Hepatocyte (in vitro differentiated cells): ENCODE measurements around the gene ADAMTS2. TPM values are rescaled to one million over a fixed set of nuclear protein-coding genes. Genes with fewer than 3 reads are reported as not detected.

ENCODE experiments used
- DNase-seq: peaks from one replicate; pipeline ENCODE4 v3.0.0-alpha.2; 2016; ENCODE audit warnings: low spot score
- H2AFZ ChIP-seq: fragments of 200-600 bp; sonication (generic); 2 replicates; pipeline ENCODE4 v1.6.0; 2016; ENCODE audit warnings: antibody characterized with exemption, mild to moderate bottlenecking
- H3K27ac ChIP-seq: fragments of 200-600 bp; sonication (generic); 2 replicates; pipeline ENCODE4 v1.5.1; 2016; ENCODE audit warnings: mild to moderate bottlenecking
- H3K27me3 ChIP-seq: fragments of 200-600 bp; sonication (generic); 2 replicates; pipeline ENCODE4 v1.6.1; 2016
- H3K36me3 ChIP-seq: fragments of 200-600 bp; sonication (generic); replicated peaks from 2 replicates; pipeline ENCODE4 v1.5.1; 2016; ENCODE audit warnings: low read depth; ENCODE audit not compliant: insufficient read depth
- H3K4me1 ChIP-seq: fragments of 200-600 bp; sonication (generic); 2 replicates; pipeline ENCODE4 v1.5.1; 2016; ENCODE audit warnings: mild to moderate bottlenecking, moderate library complexity; ENCODE audit not compliant: insufficient read depth
- H3K4me2 ChIP-seq: fragments of 200-600 bp; sonication (generic); 2 replicates; pipeline ENCODE4 v1.6.0; 2016
- H3K4me3 ChIP-seq: fragments of 200-600 bp; sonication (generic); 2 replicates; pipeline ENCODE4 v1.5.1; 2016; ENCODE audit warnings: mild to moderate bottlenecking
- H3K79me2 ChIP-seq: fragments of 200-600 bp; sonication (generic); 2 replicates; pipeline ENCODE4 v1.6.0; 2017; ENCODE audit warnings: mild to moderate bottlenecking
- H3K9me2 ChIP-seq: fragments of 200-600 bp; sonication (generic); replicated peaks from 2 replicates; pipeline ENCODE4 v1.6.0; 2017; ENCODE audit warnings: mild to moderate bottlenecking; ENCODE audit not compliant: insufficient read depth
- H3K9me3 ChIP-seq: fragments of 200-600 bp; sonication (generic); 2 replicates; pipeline ENCODE4 v1.5.1; 2016; ENCODE audit warnings: low read depth, mild to moderate bottlenecking
- H4K20me1 ChIP-seq: fragments of 200-600 bp; sonication (generic); 2 replicates; pipeline ENCODE4 v1.6.0; 2016; ENCODE audit warnings: mild to moderate bottlenecking; ENCODE audit not compliant: insufficient read depth, poor library complexity, severe bottlenecking
- EZH2 ChIP-seq: fragments of 200-600 bp; sonication (generic); IDR thresholded peaks from 2 replicates; pipeline ENCODE4 v1.6.1; 2016; ENCODE audit warnings: antibody characterized with exemption, mild to moderate bottlenecking, borderline replicate concordance
- EZH2phosphoT487 ChIP-seq: fragments of 200-600 bp; sonication (generic); IDR thresholded peaks from one replicate; pipeline ENCODE4 v1.6.1; 2018; ENCODE audit warnings: antibody characterized with exemption, mild to moderate bottlenecking, low read depth, moderate library complexity; ENCODE audit not compliant: unreplicated experiment, severe bottlenecking
- WGBS: methylation state at CpG from one replicate; pipeline ENCODE4 v1.1.6; 2016; ENCODE audit warnings: low lambda C conversion rate; ENCODE audit errors: missing lambda C conversion rate; 5-methylcytosine and 5-hydroxymethylcytosine counted together
- polyA plus RNA-seq: library from polyadenylated mRNA; unstranded; fragments of >200 nt; fragmentation: Nextera tagmentation; extraction: Ambion mirVana; gene quantifications from 2 replicates; pipeline ENCODE4 v1.2.1, GENCODE V29; 2016
- total RNA-seq: library from RNA; depleted of rRNA; stranded (reverse); fragments of >200 nt; gene quantifications from 2 replicates; pipeline ENCODE4 v1.2.3, GENCODE V29; 2014
- TF ChIP-seq, protein P1 (sequence below): fragments of 200-600 bp; sonication (generic); IDR thresholded peaks from 2 replicates; pipeline ENCODE4 v1.5.1; 2016; ENCODE audit warnings: antibody characterized with exemption, mild to moderate bottlenecking; ENCODE audit not compliant: poor library complexity

ADAMTS2 gene
- total and polyA plus RNA-seq, 2 experiments from 2014 or later: 55.4 to 78.8 TPM

DNA sequence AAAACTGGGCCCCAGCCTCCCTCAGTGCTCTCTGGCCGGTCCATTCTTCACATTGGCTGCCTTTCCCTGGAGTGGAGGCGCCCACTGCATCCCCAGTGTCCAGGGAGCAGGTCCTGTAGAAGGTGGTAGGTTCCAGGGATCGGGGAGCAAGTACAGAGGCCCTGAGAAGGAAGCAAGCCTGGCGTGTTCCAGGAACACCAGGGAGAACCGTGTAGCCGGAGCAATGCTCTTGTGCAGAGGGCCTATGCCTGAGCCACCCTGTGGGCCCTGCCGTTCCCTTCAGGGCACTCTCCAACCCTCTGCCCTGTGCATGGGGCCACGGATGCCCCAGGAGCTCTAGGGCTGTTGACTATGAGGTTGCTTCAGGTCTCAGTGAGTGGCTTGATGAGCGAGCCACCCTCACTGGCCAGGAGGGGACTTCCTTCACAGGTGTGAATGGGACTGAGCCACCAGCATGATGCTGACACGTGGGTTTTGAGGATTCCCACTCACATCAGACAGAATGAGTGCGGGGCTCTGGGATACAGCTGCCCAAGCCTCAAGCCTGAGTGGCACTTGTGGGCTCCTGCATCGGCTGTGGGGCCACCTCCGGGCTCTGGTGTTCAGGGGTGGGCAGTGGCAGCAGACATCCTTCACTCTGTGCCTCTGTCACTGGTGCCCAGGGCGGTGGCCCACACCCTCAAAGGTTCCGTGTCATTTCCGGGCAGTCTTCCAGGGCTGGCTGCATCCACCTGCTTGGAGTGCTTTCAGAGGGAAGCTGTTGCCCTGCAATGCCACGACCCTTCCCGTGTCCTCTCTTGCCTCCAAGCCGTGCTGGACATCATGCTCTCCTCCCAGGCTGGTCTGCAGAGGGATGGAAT, 54.4 kb downstream of the ADAMTS2 start:
- no peaks in the 10 kb centered on the region for H3K9me3 ChIP-seq
- H3K27ac ChIP-seq: no peak overlapping the region
- peaks cover 4% of the 10 kb centered on the region for H4K20me1 ChIP-seq
- H2AFZ ChIP-seq: no peak overlapping the region
- 93% methylated on average over 19 of the region's 19 CpGs for WGBS
- H3K4me2 ChIP-seq: no peak overlapping the region
- DNase-seq: no peak
- no peaks in the 10 kb centered on the region for H3K9me2 ChIP-seq
- no peak overlapping the region for H3K4me3 ChIP-seq
- no peaks in the 10 kb centered on the region for H3K4me1 ChIP-seq
- H3K27me3 ChIP-seq: no peaks in the 10 kb centered on the region
- no peak for TF ChIP-seq EZH2
- TF ChIP-seq, protein P1, sequence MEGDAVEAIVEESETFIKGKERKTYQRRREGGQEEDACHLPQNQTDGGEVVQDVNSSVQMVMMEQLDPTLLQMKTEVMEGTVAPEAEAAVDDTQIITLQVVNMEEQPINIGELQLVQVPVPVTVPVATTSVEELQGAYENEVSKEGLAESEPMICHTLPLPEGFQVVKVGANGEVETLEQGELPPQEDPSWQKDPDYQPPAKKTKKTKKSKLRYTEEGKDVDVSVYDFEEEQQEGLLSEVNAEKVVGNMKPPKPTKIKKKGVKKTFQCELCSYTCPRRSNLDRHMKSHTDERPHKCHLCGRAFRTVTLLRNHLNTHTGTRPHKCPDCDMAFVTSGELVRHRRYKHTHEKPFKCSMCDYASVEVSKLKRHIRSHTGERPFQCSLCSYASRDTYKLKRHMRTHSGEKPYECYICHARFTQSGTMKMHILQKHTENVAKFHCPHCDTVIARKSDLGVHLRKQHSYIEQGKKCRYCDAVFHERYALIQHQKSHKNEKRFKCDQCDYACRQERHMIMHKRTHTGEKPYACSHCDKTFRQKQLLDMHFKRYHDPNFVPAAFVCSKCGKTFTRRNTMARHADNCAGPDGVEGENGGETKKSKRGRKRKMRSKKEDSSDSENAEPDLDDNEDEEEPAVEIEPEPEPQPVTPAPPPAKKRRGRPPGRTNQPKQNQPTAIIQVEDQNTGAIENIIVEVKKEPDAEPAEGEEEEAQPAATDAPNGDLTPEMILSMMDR: no peak
- no peak for TF ChIP-seq EZH2phosphoT487
- H3K79me2 ChIP-seq: no peaks in the 10 kb centered on the region
- no peaks in the 10 kb centered on the region for H3K36me3 ChIP-seq

DNA sequence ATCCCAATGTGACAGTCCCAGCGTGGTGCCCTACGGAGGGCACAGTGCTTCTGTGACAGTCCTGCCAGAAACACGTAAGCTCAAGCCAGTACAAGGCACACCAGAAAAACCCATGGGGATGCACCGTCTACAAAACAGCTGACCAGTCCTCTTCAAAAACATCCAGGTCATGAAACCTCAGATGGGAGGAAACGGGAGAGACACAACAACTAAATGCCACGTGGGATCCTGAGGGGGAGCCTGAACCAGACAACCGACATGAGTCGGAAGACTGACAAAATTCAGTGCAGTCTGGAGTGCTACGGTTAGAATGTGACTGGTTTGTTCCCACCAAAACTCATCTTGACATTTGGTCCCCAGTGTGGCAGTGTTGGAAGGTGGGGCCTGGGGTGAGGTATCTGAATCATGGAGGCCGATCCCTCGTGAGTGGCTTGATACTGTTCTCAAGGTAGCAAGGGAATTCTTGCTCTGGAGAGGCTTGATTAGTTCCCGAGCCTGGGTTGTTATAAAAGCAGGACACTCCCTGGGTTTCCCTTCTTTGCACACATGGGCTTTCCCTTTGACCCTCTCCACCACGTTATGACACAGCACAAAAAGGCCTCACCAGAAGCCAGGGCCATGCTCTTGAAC, 55.4 kb downstream of the ADAMTS2 start:
- Histone ChIP-seq H3K9me3 (no peaks in the 10 kb centered on the region), H3K4me3 (no peak overlapping the region), H3K36me3 (no peaks in the 10 kb centered on the region), H3K4me1 (no peaks in the 10 kb centered on the region), H4K20me1 (peaks cover 10% of the 10 kb centered on the region), H2AFZ (no peak overlapping the region), H3K4me2 (no peak overlapping the region), H3K79me2 (no peaks in the 10 kb centered on the region), H3K27me3 (no peaks in the 10 kb centered on the region), H3K9me2 (no peaks in the 10 kb centered on the region), H3K27ac (no peak overlapping the region)
- DNase-seq: no peak
- no peak for TF ChIP-seq EZH2
- TF ChIP-seq, protein P1: no peak
- no peak for TF ChIP-seq EZH2phosphoT487
- 89% methylated on average over 13 of the region's 13 CpGs for WGBS

DNA sequence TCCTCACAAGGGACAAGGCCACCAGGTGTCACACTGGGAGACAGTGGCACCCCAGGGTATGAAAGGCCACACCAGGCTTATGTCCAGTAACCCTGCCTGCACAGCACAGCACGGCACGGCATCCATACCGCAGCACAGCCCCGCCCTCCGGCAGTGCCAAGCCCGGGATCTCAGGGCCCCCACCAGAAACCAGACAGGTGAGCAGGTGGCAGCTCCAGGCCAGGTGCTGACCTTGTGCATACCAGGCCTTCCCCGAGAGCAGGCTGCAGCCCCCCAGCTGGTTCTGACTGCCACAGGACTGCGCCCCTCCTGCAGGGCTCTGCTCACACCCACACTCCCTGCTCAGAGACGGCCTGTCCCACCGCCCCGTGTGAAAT, 56.5 kb downstream of the ADAMTS2 start:
- H3K9me2 ChIP-seq: no peaks in the 10 kb centered on the region
- no peak overlapping the region for H3K27ac ChIP-seq
- no peak overlapping the region for H2AFZ ChIP-seq
- no peaks in the 10 kb centered on the region for H3K27me3 ChIP-seq
- no peak for DNase-seq
- no peaks in the 10 kb centered on the region for H3K36me3 ChIP-seq
- no peaks in the 10 kb centered on the region for H3K4me1 ChIP-seq
- H3K79me2 ChIP-seq: no peaks in the 10 kb centered on the region
- WGBS: 88% methylated on average over 11 of the region's 11 CpGs
- TF ChIP-seq EZH2: no peak
- no peak for TF ChIP-seq EZH2phosphoT487
- TF ChIP-seq, protein P1: no peak
- H3K9me3 ChIP-seq: no peaks in the 10 kb centered on the region
- peaks cover 6% of the 10 kb centered on the region for H4K20me1 ChIP-seq
- no peak overlapping the region for H3K4me3 ChIP-seq
- no peak overlapping the region for H3K4me2 ChIP-seq
